Astrocyte (in vitro differentiated cells and primary cell): Measurements from ENCODE around the gene RASSF5. TPM values are rescaled to one million over a fixed set of nuclear protein-coding genes. Genes with fewer than 3 reads are reported as not detected.

ENCODE experiments used
- DNase-seq: peaks from one replicate; pipeline ENCODE4 v3.0.0-alpha.2; 2010; ENCODE audit warnings: low read depth
- FAIRE-seq: peaks from 2 replicates; lab custom pipeline; 2011; peaks lifted over from hg19 to GRCh38; lab: Jason Lieb, UNC
- H2AFZ ChIP-seq: 2 replicates; pipeline ENCODE4 v1.6.0; 2012; ENCODE audit warnings: low read depth, low read length, inconsistent platforms
- H3K27ac ChIP-seq: 2 replicates; pipeline ENCODE4 v1.5.1; 2011; ENCODE audit warnings: low read depth, low read length, inconsistent platforms
- H3K27me3 ChIP-seq: 2 replicates; pipeline ENCODE4 v1.6.0; 2011; ENCODE audit warnings: low read length, inconsistent platforms; ENCODE audit not compliant: insufficient read depth
- H3K36me3 ChIP-seq: 2 replicates; pipeline ENCODE4 v1.5.1; 2011; ENCODE audit warnings: low read length, inconsistent platforms; ENCODE audit not compliant: insufficient read depth
- H3K4me1 ChIP-seq: 2 replicates; pipeline ENCODE4 v1.5.1; 2011; ENCODE audit warnings: low read length, inconsistent platforms; ENCODE audit not compliant: insufficient read depth
- H3K4me2 ChIP-seq: 2 replicates; pipeline ENCODE4 v1.6.0; 2012; ENCODE audit warnings: low read length, inconsistent platforms
- H3K4me3 ChIP-seq: 2 replicates; pipeline ENCODE4 v1.5.1; 2011; ENCODE audit warnings: low read depth, mild to moderate bottlenecking, low read length, inconsistent platforms; ENCODE audit not compliant: insufficient read depth
- H3K79me2 ChIP-seq: 2 replicates; pipeline ENCODE4 v1.6.0; 2012; ENCODE audit warnings: mild to moderate bottlenecking, low read length, inconsistent platforms; ENCODE audit not compliant: insufficient read depth
- H3K9ac ChIP-seq: 2 replicates; pipeline ENCODE4 v1.6.0; 2012; ENCODE audit warnings: mild to moderate bottlenecking, low read length, inconsistent platforms
- H3K9me3 ChIP-seq: 2 replicates; pipeline ENCODE4 v1.5.1; 2012; ENCODE audit warnings: low read depth, mild to moderate bottlenecking, low read length, inconsistent platforms; ENCODE audit not compliant: insufficient read depth
- H4K20me1 ChIP-seq: 2 replicates; pipeline ENCODE4 v1.6.0; 2012; ENCODE audit warnings: low read length, inconsistent platforms; ENCODE audit not compliant: insufficient read depth
- H3K27ac Mint-ChIP-seq: one replicate; pipeline ENCODE4 v1.8.0; 2021; ENCODE audit warnings: mild to moderate bottlenecking, mixed read lengths; ENCODE audit not compliant: unreplicated experiment
- H3K27me3 Mint-ChIP-seq: one replicate; pipeline ENCODE4 v1.8.0; 2021; ENCODE audit warnings: low read depth, mixed read lengths; ENCODE audit not compliant: unreplicated experiment
- H3K36me3 Mint-ChIP-seq: one replicate; pipeline ENCODE4 v1.8.0; 2021; ENCODE audit warnings: low read depth, mixed read lengths; ENCODE audit not compliant: unreplicated experiment
- H3K4me1 Mint-ChIP-seq: one replicate; pipeline ENCODE4 v1.8.0; 2021; ENCODE audit warnings: low read depth, mixed read lengths; ENCODE audit not compliant: unreplicated experiment
- H3K4me3 Mint-ChIP-seq: one replicate; pipeline ENCODE4 v1.8.0; 2021; ENCODE audit warnings: mild to moderate bottlenecking, moderate library complexity, mixed read lengths; ENCODE audit not compliant: unreplicated experiment
- H3K9me3 Mint-ChIP-seq: one replicate; pipeline ENCODE4 v1.8.0; 2021; ENCODE audit warnings: mild to moderate bottlenecking, mixed read lengths; ENCODE audit not compliant: unreplicated experiment
- CTCF ChIP-seq: IDR thresholded peaks from 2 replicates; pipeline ENCODE4 v1.5.1; 2011; ENCODE audit warnings: low read depth, mild to moderate bottlenecking, inconsistent platforms, low read length, moderate library complexity; ENCODE audit not compliant: insufficient read depth
- EZH2 ChIP-seq: IDR thresholded peaks from 2 replicates; pipeline ENCODE4 v1.6.1; 2012; ENCODE audit warnings: mild to moderate bottlenecking, low read length, inconsistent platforms; ENCODE audit not compliant: insufficient read depth
- total RNA-seq: library from RNA; stranded (reverse); gene quantifications from 2 replicates; pipeline ENCODE4 v1.2.1, GENCODE V29; 2021

Gene RASSF5
- total RNA-seq, 1 donor from 2014 or later, result 0.43 TPM

DNA sequence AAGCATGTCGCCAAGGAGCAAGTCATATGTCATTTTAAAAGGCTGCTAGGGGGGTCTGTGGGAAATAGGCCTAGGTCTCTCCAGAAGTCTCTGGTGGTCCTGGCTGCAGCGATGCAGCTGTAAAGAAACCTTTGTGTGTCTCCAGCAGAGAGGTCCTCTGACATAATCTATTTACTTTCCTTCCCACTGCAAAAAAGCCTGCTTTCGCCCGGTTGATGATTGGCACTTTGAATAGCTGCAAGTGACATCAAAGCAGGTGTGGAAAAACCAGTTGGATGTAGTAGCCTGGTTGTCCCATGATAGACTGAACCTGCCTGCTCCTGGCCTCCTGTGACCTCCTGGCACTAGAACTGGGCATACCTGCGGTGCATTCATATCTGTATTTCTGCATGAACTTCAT, 13.8 kb downstream of the RASSF5 start:
- no peak for TF ChIP-seq CTCF
- H3K36me3 ChIP-seq, result no peaks in the 10 kb centered on the region
- peaks cover 3% of the 10 kb centered on the region for H3K27me3 ChIP-seq
- H3K4me1 Mint-ChIP-seq, result no peaks in the 10 kb centered on the region
- H3K4me3 Mint-ChIP-seq, result no peak overlapping the region
- no peak overlapping the region for H3K9ac ChIP-seq
- H3K4me3 ChIP-seq, result no peak overlapping the region
- no peaks in the 10 kb centered on the region for H3K36me3 Mint-ChIP-seq
- H4K20me1 ChIP-seq, result no peaks in the 10 kb centered on the region
- no peak for DNase-seq
- H3K4me2 ChIP-seq, result no peak overlapping the region
- H3K9me3 Mint-ChIP-seq, result no peaks in the 10 kb centered on the region
- peaks cover 35% of the 10 kb centered on the region for H3K27me3 Mint-ChIP-seq
- FAIRE-seq, result no peak
- H3K27ac ChIP-seq, result no peak overlapping the region
- no peaks in the 10 kb centered on the region for H3K4me1 ChIP-seq
- no peaks in the 10 kb centered on the region for H3K79me2 ChIP-seq
- no peaks in the 10 kb centered on the region for H3K9me3 ChIP-seq
- H3K27ac Mint-ChIP-seq, result no peak overlapping the region
- no peak overlapping the region for H2AFZ ChIP-seq

DNA sequence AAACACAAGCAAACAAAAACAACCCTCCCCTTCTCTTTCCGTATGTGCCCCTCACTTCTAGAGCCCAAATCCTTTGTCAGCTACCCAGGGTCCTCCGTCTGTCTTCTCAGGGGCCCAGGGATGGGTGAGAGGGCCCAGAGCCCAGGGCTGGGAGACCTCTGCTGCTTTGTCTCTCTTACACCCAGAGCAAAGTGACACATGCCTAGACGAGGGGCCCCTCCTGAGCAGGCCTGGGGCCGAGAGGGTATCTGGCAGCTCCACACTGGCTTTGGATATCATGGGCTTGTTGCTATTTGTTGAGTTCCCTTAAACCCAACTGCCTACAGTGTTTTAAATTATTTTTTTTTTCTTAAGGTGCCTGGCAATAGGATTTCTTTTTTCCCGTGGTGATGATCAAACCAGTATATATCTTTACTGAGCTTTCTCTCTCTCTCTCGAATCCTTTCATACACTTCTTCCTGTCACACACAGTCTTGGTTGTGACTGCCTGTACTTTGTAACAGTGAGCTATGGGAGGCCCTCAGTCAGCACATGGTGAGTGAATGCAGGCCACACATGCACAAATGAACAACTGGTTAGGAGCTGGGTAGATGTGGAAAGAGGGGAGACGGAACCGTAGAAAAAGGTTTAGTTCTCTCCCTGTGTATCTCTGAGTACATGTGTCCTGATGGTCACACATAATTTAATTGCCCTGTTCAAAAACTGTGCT, 14.5 kb downstream of the RASSF5 start:
- Histone ChIP-seq H3K27ac (no peak overlapping the region), H3K9me3 (no peaks in the 10 kb centered on the region), H3K4me3 (no peak overlapping the region), H3K36me3 (no peaks in the 10 kb centered on the region), H2AFZ (no peak overlapping the region), H3K79me2 (no peaks in the 10 kb centered on the region), H3K4me2 (no peak overlapping the region), H3K9ac (no peak overlapping the region), H3K27me3 (peaks cover 2% of the 10 kb centered on the region), H4K20me1 (no peaks in the 10 kb centered on the region), H3K4me1 (no peaks in the 10 kb centered on the region)
- Mint-ChIP-seq H3K36me3 (no peaks in the 10 kb centered on the region), H3K27me3 (peaks cover 38% of the 10 kb centered on the region), H3K9me3 (no peaks in the 10 kb centered on the region), H3K27ac (no peak overlapping the region), H3K4me1 (no peaks in the 10 kb centered on the region), H3K4me3 (no peak overlapping the region)
- no peak for FAIRE-seq
- DNase-seq, result no peak
- no peak for TF ChIP-seq CTCF

DNA sequence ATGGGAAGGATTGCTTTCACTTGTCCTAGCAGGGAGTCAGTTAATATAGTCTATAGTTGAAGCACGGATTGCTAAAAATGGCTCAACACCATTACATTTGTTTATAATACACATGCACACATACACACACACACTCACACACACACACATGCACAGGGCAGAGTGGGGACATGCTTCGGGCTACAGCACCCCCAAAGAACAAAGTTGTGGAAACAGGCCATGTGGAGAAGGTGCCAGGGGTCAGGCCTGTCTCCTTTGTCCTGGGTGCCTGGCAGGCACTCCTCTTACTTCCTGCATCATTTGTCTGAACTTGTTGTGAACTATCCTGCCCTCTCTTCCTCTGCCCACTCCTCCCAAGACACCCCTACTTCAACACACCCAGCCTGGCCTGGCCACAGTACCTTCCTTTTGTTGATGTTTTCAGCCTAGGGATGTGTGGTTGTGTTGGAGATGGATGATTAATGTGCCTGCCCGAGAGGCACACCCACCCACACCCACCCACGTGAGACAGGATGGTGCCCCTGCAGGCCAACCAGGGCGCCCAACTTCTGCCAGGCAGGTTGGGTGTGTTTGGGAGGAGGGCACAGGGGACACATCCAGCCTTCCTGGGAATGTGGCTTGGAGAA, 17.5 kb downstream of the RASSF5 start:
- no peaks in the 10 kb centered on the region for H3K9me3 ChIP-seq
- Mint-ChIP-seq H3K27ac (peak overlapping the region; percentile 7), H3K9me3 (no peaks in the 10 kb centered on the region), H3K4me1 (no peaks in the 10 kb centered on the region), H3K4me3 (no peak overlapping the region), H3K36me3 (no peaks in the 10 kb centered on the region), H3K27me3 (peaks cover 26% of the 10 kb centered on the region)
- H3K9ac ChIP-seq, result no peak overlapping the region
- H3K79me2 ChIP-seq, result no peaks in the 10 kb centered on the region
- H2AFZ ChIP-seq, result no peak overlapping the region
- H3K4me2 ChIP-seq, result no peak overlapping the region
- H3K4me3 ChIP-seq, result no peak overlapping the region
- DNase-seq (no peak), FAIRE-seq (no peak)
- TF ChIP-seq CTCF (no peak), EZH2 (no peak)
- no peaks in the 10 kb centered on the region for H4K20me1 ChIP-seq
- H3K4me1 ChIP-seq, result no peaks in the 10 kb centered on the region
- H3K27ac ChIP-seq, result no peak overlapping the region
- H3K27me3 ChIP-seq, result no peaks in the 10 kb centered on the region
- no peaks in the 10 kb centered on the region for H3K36me3 ChIP-seq
